WTC11 (cell line): ENCODE data around the gene NRSN2. TPM values are rescaled to one million over a fixed set of nuclear protein-coding genes. Genes with fewer than 3 reads are reported as not detected.

Experiments used
- ATAC-seq: fragments of 200-7000 bp; cut with Tn5 transposase; 2 replicates; pipeline ENCODE4 v1.10.0; 2021; ENCODE audit warnings: mild to moderate bottlenecking, moderate library complexity
- CTCF ChIA-PET: fragments of 300-600 bp; sonication (Branson Sonifier 250); formaldehyde crosslinking; loops from one replicate; lab custom pipeline; 2021; ENCODE audit warnings: antibody characterized with exemption; lab: Charles Lee
- POLR2A ChIA-PET: fragments of 350-600 bp; sonication (Branson Sonifier 250); formaldehyde crosslinking; loops from one replicate; lab custom pipeline; 2021; ENCODE audit warnings: antibody characterized with exemption; lab: Charles Lee
- DNase-seq: peaks from one replicate; pipeline ENCODE4 v3.0.0; 2021; ENCODE audit warnings: low spot score
- H3K27ac Mint-ChIP-seq: 2 replicates; pipeline ENCODE4 v1.8.0; 2021; ENCODE audit warnings: mixed read lengths
- H3K27me3 Mint-ChIP-seq: 2 replicates; pipeline ENCODE4 v1.8.0; 2021; ENCODE audit warnings: low read depth, mild to moderate bottlenecking, moderate library complexity, mixed read lengths
- H3K36me3 Mint-ChIP-seq: 2 replicates; pipeline ENCODE4 v1.8.0; 2021; ENCODE audit warnings: mixed read lengths
- H3K4me1 Mint-ChIP-seq: 2 replicates; pipeline ENCODE4 v1.8.0; 2022; ENCODE audit warnings: mixed read lengths
- H3K4me3 Mint-ChIP-seq: 2 replicates; pipeline ENCODE4 v1.8.0; 2021; ENCODE audit warnings: mild to moderate bottlenecking, moderate library complexity, mixed read lengths
- H3K9me3 Mint-ChIP-seq: 2 replicates; pipeline ENCODE4 v1.8.0; 2021; ENCODE audit warnings: mixed read lengths
- CBFB ChIP-seq: sonication (generic); formaldehyde crosslinking; IDR thresholded peaks from 2 replicates; pipeline ENCODE4 v1.8.1; 2022; ENCODE audit warnings: mild to moderate bottlenecking, low read depth, missing genetic modification reagents
- FOXJ3 ChIP-seq: sonication (generic); formaldehyde crosslinking; IDR thresholded peaks from 2 replicates; pipeline ENCODE4 v1.9.0; 2021; ENCODE audit warnings: missing genetic modification reagents, mild to moderate bottlenecking, borderline replicate concordance
- JUN ChIP-seq: sonication (generic); formaldehyde crosslinking; IDR thresholded peaks from 2 replicates; pipeline ENCODE4 v1.8.0; 2023; ENCODE audit warnings: mild to moderate bottlenecking, missing genetic modification reagents
- MXD4 ChIP-seq: fragments of 250-450 bp; sonication (Bioruptor Pico); IDR thresholded peaks from 2 replicates; pipeline ENCODE4 v1.8.0; 2021; ENCODE audit warnings: mild to moderate bottlenecking, moderate library complexity, borderline replicate concordance
- NR3C1 ChIP-seq: sonication (generic); formaldehyde crosslinking; conservative IDR thresholded peaks from 2 replicates; pipeline ENCODE4 v1.8.1; 2023; ENCODE audit warnings: low read depth, mild to moderate bottlenecking, missing genetic modification reagents
- OVOL2 ChIP-seq: fragments of 250-450 bp; sonication (Bioruptor Pico); IDR thresholded peaks from 2 replicates; pipeline ENCODE4 v1.9.0; 2021; ENCODE audit warnings: mild to moderate bottlenecking, borderline replicate concordance
- RORB ChIP-seq: fragments of 250-450 bp; sonication (Bioruptor Pico); IDR thresholded peaks from 2 replicates; pipeline ENCODE4 v1.9.0; 2021; ENCODE audit warnings: mild to moderate bottlenecking
- SMAD3 ChIP-seq: sonication (generic); formaldehyde crosslinking; IDR thresholded peaks from 2 replicates; pipeline ENCODE4 v1.8.0; 2022; ENCODE audit warnings: missing genetic modification reagents, mild to moderate bottlenecking, borderline replicate concordance
- TEAD4 ChIP-seq: sonication (generic); formaldehyde crosslinking; IDR thresholded peaks from 2 replicates; pipeline ENCODE4 v1.8.0; 2022; ENCODE audit warnings: mild to moderate bottlenecking, missing genetic modification reagents
- ZBTB21 ChIP-seq: sonication (generic); formaldehyde crosslinking; IDR thresholded peaks from 2 replicates; pipeline ENCODE4 v1.8.1; 2023; ENCODE audit warnings: mild to moderate bottlenecking, missing genetic modification reagents, borderline replicate concordance
- ZNF219 ChIP-seq: sonication (generic); formaldehyde crosslinking; IDR thresholded peaks from 2 replicates; pipeline ENCODE4 v1.8.0; 2023; ENCODE audit warnings: missing genetic modification reagents, mild to moderate bottlenecking, borderline replicate concordance
- ZNF317 ChIP-seq: sonication (generic); formaldehyde crosslinking; IDR thresholded peaks from 2 replicates; pipeline ENCODE4 v1.8.1; 2023; ENCODE audit warnings: low read depth, mild to moderate bottlenecking, moderate library complexity, missing genetic modification reagents, borderline replicate concordance
- ZNF416 ChIP-seq: fragments of 250-450 bp; sonication (Bioruptor Pico); IDR thresholded peaks from 2 replicates; pipeline ENCODE4 v1.9.0; 2021; ENCODE audit warnings: mild to moderate bottlenecking, inconsistent platforms
- ZNF423 ChIP-seq: fragments of 250-450 bp; sonication (Bioruptor Pico); IDR thresholded peaks from 2 replicates; pipeline ENCODE4 v2.1.2; 2022; ENCODE audit warnings: mild to moderate bottlenecking, moderate library complexity
- total RNA-seq: library from RNA; stranded (reverse); gene quantifications from 3 replicates; pipeline ENCODE4 v1.2.3, GENCODE V29; 2021
- TF ChIP-seq, protein P1 (sequence below): fragments of 250-450 bp; sonication (Bioruptor Pico); IDR thresholded peaks from 2 replicates; pipeline ENCODE4 v1.9.0; 2021; ENCODE audit warnings: moderate library complexity, mild to moderate bottlenecking, inconsistent platforms, borderline replicate concordance
- TF ChIP-seq, protein P2 (sequence below): fragments of 250-450 bp; sonication (Bioruptor Pico); IDR thresholded peaks from 2 replicates; pipeline ENCODE4 v1.8.0; 2021; ENCODE audit warnings: mild to moderate bottlenecking
- TF ChIP-seq, protein P3 (sequence below): sonication (generic); formaldehyde crosslinking; IDR thresholded peaks from 2 replicates; pipeline ENCODE4 v1.8.0; 2022; ENCODE audit warnings: mild to moderate bottlenecking, missing genetic modification reagents
- TF ChIP-seq, protein P4 (sequence below): sonication (generic); formaldehyde crosslinking; IDR thresholded peaks from 2 replicates; pipeline ENCODE4 v1.8.0; 2022; ENCODE audit warnings: missing genetic modification reagents
- TF ChIP-seq, protein P5 (sequence below): fragments of 250-450 bp; sonication (Bioruptor Pico); conservative IDR thresholded peaks from 2 replicates; pipeline ENCODE4 v1.9.0; 2021; ENCODE audit warnings: mild to moderate bottlenecking
- TF ChIP-seq, protein P6 (sequence below): sonication (generic); formaldehyde crosslinking; IDR thresholded peaks from 2 replicates; pipeline ENCODE4 v1.8.0; 2023; ENCODE audit warnings: missing genetic modification reagents
- TF ChIP-seq, protein P7 (sequence below): sonication (generic); formaldehyde crosslinking; IDR thresholded peaks from 2 replicates; pipeline ENCODE4 v1.8.1; 2022; ENCODE audit warnings: missing genetic modification reagents, borderline replicate concordance

NRSN2 gene
- total RNA-seq, 1 experiment from 2014 or later = 23.0 TPM

DNA sequence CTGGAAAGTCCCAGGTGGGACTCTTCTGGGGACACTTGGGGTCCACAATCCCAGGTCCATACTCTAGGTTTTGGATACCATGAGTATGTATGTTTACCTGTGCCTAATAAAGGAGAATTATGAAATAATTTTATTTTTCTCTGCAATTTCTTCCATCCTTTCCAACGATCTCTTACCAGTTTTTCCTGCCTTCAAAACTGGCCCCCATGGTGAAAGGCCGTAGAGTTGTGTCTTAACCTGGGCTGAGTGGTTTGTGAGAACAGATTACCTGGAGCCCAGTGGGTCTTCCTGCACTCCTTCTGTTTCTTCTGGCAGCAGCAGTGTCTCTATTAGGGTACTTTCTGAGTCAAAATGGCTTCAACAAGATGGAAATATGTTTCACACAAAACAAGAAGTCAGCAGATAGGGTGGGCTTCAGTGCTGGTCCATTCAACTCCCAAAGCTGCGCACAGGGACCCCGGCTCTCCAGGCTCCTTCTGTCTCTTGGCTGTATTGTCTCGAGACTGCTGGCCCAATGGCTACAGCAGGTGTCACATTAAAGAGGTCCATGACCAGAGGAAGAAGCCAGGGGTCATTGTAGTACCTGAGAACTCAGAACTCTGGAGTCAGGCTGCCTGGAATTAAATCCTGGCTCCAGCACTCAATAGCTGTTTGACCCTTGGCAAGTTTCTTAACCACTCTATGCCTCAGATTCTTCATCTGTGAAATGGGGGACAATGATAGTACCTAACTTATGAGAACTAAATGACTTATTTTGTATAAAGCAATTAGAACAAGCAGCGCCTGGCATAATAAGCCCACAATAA, 50.7 kb downstream of the NRSN2 start (continued):
- TF ChIP-seq, protein P1, sequence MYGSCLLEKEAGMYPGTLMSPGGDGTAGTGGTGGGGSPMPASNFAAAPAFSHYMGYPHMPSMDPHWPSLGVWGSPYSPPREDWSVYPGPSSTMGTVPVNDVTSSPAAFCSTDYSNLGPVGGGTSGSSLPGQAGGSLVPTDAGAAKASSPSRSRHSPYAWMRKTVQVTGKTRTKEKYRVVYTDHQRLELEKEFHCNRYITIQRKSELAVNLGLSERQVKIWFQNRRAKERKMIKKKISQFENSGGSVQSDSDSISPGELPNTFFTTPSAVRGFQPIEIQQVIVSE (CRISPR knock-in tag) = no peak
- TF ChIP-seq FOXJ3 (CRISPR knock-in tag) = no peak
- TF ChIP-seq NR3C1 (CRISPR knock-in tag) = no peak
- no peak for TF ChIP-seq MXD4 (CRISPR knock-in tag)
- no peak for TF ChIP-seq JUN (CRISPR knock-in tag)
- TF ChIP-seq, protein P2, sequence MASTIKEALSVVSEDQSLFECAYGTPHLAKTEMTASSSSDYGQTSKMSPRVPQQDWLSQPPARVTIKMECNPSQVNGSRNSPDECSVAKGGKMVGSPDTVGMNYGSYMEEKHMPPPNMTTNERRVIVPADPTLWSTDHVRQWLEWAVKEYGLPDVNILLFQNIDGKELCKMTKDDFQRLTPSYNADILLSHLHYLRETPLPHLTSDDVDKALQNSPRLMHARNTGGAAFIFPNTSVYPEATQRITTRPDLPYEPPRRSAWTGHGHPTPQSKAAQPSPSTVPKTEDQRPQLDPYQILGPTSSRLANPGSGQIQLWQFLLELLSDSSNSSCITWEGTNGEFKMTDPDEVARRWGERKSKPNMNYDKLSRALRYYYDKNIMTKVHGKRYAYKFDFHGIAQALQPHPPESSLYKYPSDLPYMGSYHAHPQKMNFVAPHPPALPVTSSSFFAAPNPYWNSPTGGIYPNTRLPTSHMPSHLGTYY = no peak
- no peak for TF ChIP-seq RORB
- no peak for TF ChIP-seq ZBTB21 (CRISPR knock-in tag)

DNA sequence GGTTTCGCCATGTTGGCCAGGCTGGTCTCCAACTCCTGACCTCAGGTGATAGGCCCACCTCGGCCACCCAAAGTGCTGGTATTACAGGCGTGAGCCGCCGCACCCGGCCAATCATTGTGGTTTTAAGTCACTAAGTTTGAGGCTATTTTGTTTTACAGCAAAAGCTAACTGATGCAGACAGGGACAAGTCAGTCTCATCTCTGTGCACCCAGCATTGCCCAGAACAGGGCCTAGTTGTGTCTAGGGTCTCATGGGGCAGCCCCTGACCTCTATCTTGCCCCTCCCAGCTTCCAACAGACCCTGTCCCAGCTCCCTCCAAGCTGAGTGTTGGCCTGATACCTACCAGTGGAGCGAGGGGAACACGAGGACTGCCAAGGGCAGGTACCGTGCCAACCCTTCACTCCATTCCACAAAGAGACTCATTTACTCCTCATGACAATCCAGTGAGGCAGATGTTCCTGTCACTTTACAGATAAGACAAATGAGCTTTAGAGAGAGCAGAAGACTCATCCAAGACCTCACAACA, 52.3 kb downstream of the NRSN2 start:
- CTCF ChIA-PET = interaction anchor here (0.6 to 1.1 kb wide), 3 partner anchors 8 to 40 kb away, joined by 3 read pairs; no protein-coding TSS in a partner anchor

More for the DNA sequence above, 52.3 kb downstream of the NRSN2 start:
- TF ChIP-seq, protein P3, sequence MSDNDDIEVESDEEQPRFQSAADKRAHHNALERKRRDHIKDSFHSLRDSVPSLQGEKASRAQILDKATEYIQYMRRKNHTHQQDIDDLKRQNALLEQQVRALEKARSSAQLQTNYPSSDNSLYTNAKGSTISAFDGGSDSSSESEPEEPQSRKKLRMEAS (CRISPR knock-in tag) = no peak
- TF ChIP-seq, protein P4, sequence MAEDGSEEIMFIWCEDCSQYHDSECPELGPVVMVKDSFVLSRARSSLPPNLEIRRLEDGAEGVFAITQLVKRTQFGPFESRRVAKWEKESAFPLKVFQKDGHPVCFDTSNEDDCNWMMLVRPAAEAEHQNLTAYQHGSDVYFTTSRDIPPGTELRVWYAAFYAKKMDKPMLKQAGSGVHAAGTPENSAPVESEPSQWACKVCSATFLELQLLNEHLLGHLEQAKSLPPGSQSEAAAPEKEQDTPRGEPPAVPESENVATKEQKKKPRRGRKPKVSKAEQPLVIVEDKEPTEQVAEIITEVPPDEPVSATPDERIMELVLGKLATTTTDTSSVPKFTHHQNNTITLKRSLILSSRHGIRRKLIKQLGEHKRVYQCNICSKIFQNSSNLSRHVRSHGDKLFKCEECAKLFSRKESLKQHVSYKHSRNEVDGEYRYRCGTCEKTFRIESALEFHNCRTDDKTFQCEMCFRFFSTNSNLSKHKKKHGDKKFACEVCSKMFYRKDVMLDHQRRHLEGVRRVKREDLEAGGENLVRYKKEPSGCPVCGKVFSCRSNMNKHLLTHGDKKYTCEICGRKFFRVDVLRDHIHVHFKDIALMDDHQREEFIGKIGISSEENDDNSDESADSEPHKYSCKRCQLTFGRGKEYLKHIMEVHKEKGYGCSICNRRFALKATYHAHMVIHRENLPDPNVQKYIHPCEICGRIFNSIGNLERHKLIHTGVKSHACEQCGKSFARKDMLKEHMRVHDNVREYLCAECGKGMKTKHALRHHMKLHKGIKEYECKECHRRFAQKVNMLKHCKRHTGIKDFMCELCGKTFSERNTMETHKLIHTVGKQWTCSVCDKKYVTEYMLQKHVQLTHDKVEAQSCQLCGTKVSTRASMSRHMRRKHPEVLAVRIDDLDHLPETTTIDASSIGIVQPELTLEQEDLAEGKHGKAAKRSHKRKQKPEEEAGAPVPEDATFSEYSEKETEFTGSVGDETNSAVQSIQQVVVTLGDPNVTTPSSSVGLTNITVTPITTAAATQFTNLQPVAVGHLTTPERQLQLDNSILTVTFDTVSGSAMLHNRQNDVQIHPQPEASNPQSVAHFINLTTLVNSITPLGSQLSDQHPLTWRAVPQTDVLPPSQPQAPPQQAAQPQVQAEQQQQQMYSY (CRISPR knock-in tag) = no peak
- TF ChIP-seq OVOL2 (CRISPR knock-in tag) (no peak), ZNF317 (no peak), NR3C1 (CRISPR knock-in tag) (no peak), TEAD4 (CRISPR knock-in tag) (no peak), SMAD3 (CRISPR knock-in tag) (no peak), ZNF416 (CRISPR knock-in tag) (no peak), ZNF423 (CRISPR knock-in tag) (no peak), CBFB (no peak), ZNF219 (CRISPR knock-in tag) (no peak)
- TF ChIP-seq, protein P5, sequence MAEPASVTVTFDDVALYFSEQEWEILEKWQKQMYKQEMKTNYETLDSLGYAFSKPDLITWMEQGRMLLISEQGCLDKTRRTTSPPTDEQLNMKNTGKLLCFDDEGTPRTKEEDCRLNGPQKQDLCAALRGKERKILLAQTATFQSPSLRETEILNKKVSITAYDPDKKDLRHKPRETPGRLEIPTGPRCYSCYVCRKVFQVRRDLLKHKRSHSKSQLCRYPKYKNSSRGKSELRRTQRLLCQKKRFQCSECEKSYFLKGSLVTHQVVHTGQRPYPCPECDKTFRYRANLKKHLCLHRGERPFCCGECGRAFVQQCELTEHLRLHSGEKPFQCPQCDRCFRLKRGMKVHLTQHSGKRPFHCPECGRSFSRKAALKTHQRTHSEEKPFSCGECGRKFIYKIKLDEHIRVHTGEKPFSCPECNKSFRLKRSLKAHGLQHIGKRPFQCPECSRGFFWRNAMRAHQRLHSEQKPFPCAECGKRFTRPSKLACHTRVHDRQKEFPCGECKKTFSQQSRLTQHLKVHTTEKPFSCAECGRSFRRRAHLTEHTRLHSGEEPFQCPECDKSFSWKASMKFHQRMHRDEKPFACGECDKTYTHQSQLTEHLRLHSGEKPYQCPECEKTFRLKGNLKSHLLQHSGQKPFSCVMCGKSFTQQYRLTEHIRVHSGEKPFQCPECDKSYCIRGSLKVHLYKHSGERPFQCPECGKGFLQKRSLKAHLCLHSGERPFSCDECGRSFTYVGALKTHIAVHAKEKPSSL (CRISPR knock-in tag) = no peak
- TF ChIP-seq, protein P6, sequence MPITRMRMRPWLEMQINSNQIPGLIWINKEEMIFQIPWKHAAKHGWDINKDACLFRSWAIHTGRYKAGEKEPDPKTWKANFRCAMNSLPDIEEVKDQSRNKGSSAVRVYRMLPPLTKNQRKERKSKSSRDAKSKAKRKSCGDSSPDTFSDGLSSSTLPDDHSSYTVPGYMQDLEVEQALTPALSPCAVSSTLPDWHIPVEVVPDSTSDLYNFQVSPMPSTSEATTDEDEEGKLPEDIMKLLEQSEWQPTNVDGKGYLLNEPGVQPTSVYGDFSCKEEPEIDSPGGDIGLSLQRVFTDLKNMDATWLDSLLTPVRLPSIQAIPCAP = no peak
- TF ChIP-seq, protein P7, sequence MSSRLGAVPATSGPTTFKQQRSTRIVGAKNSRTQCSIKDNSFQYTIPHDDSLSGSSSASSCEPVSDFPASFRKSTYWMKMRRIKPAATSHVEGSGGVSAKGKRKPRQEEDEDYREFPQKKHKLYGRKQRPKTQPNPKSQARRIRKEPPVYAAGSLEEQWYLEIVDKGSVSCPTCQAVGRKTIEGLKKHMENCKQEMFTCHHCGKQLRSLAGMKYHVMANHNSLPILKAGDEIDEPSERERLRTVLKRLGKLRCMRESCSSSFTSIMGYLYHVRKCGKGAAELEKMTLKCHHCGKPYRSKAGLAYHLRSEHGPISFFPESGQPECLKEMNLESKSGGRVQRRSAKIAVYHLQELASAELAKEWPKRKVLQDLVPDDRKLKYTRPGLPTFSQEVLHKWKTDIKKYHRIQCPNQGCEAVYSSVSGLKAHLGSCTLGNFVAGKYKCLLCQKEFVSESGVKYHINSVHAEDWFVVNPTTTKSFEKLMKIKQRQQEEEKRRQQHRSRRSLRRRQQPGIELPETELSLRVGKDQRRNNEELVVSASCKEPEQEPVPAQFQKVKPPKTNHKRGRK = no peak
- H3K27ac Mint-ChIP-seq = no peak overlapping the region
- DNase-seq (no peak), ATAC-seq (no peak)
- H3K4me3 Mint-ChIP-seq = no peak overlapping the region
- H3K27me3 Mint-ChIP-seq = peaks cover 8% of the 10 kb centered on the region; the same call in 1 of the 2 replicates
- H3K36me3 Mint-ChIP-seq = no peaks in the 10 kb centered on the region; the same call in 1 of the 2 replicates
- H3K4me1 Mint-ChIP-seq = peaks cover 14% of the 10 kb centered on the region
- POLR2A ChIA-PET = interaction anchor here (0.6 kb wide), 1 partner anchor 28 kb away, joined by 5 read pairs; no protein-coding TSS in a partner anchor
- peaks cover 15% of the 10 kb centered on the region for H3K9me3 Mint-ChIP-seq
